HepG2 (cell line): Measurements from ENCODE around the gene OSBPL10. TPM values are rescaled to one million over a fixed set of nuclear protein-coding genes. Genes with fewer than 3 reads are reported as not detected.

Source experiments
- ATAC-seq: fragments of 200-7000 bp; cut with Tn5 transposase; 3 replicates; pipeline ENCODE4 v1.9.1; 2020; ENCODE audit warnings: mild to moderate bottlenecking, moderate library complexity
- BruUV-seq: library from RNA; stranded (reverse); fragments of 400-500 nt; replicated peaks from 2 replicates; lab custom pipeline; 2021; lab: Mats Ljungman, UMichigan
- CTCF ChIA-PET: fragments of 300-600 bp; formaldehyde crosslinking; extraction: SDS; loops from one replicate; lab custom pipeline; 2021; ENCODE audit warnings: low total read pairs, inconsistent platforms, low intra/inter-chr PET ratio; lab: Yijun Ruan, JAX
- POLR2A ChIA-PET: fragments of 350-600 bp; sonication (Branson Sonifier 250); formaldehyde crosslinking; loops from one replicate; lab custom pipeline; 2020; ENCODE audit warnings: antibody characterized with exemption, inconsistent platforms; lab: Yijun Ruan, JAX
- DNase-seq: peaks from one replicate; pipeline ENCODE4 v3.0.0-alpha.2; 2015; ENCODE audit warnings: low spot score
- FAIRE-seq: peaks from 3 replicates; lab custom pipeline; 2011; peaks lifted over from hg19 to GRCh38; lab: Jason Lieb, UNC
- H2AFZ ChIP-seq: one replicate; pipeline ENCODE4 v1.6.1; 2011; ENCODE audit warnings: low read length, inconsistent platforms
- H3K27ac ChIP-seq: fragments of 300-600 bp; 3 replicates; pipeline ENCODE4 v1.8.0; 2011; ENCODE audit warnings: mixed run types, mild to moderate bottlenecking, mixed read lengths, low read length, inconsistent platforms; ENCODE audit not compliant: insufficient read depth; ENCODE audit errors: extremely low read length
- H3K27me3 ChIP-seq, 2 experiments: fragments of 200-600 bp in 1 of 2; 2 replicates in 1 of 2; 3 replicates in 1 of 2; pipeline versions ENCODE4 v1.6.0 to v1.8.0; 2011; ENCODE audit warnings: low read length in 2 of 2, mild to moderate bottlenecking in 2 of 2, moderate library complexity in 2 of 2, inconsistent platforms in 1 of 2; ENCODE audit not compliant: insufficient read depth in 2 of 2, control insufficient read depth in 1 of 2
- H3K36me3 ChIP-seq, 2 experiments: fragments of 200-600 bp in 1 of 2; replicated peaks in 1 of 2; 2 replicates in 1 of 2; 3 replicates in 1 of 2; pipeline versions ENCODE4 v1.5.1 to v1.8.0; 2011; ENCODE audit warnings: low read length in 2 of 2, inconsistent platforms in 1 of 2; ENCODE audit not compliant: insufficient read depth in 2 of 2, control insufficient read depth in 1 of 2
- H3K4me1 ChIP-seq: 2 replicates; pipeline ENCODE4 v1.5.1; 2012; ENCODE audit warnings: low read length, inconsistent platforms; ENCODE audit not compliant: insufficient read depth
- H3K4me2 ChIP-seq: 2 replicates; pipeline ENCODE4 v1.6.0; 2011; ENCODE audit warnings: low read depth, low read length, inconsistent platforms
- H3K4me3 ChIP-seq, 3 experiments: fragments of 200-600 bp in 1 of 3; sonication (generic), shearing (Covaris generic) in 1 of 3; replicated peaks in 1 of 3; 2 replicates each; pipeline ENCODE4 v1.5.1; 2011 to 2016; ENCODE audit warnings: low read length in 3 of 3, inconsistent platforms in 2 of 3, low read depth in 2 of 3, mild to moderate bottlenecking in 2 of 3, control low read depth in 1 of 3, mixed read lengths in 1 of 3; ENCODE audit not compliant: insufficient read depth in 1 of 3
- H3K79me2 ChIP-seq: one replicate; pipeline ENCODE4 v1.6.1; 2011; ENCODE audit warnings: low read length, inconsistent platforms; ENCODE audit not compliant: insufficient read depth
- H3K9ac ChIP-seq: 2 replicates; pipeline ENCODE4 v1.6.0; 2011; ENCODE audit warnings: mild to moderate bottlenecking, low read depth, low read length, inconsistent platforms; ENCODE audit not compliant: insufficient read depth
- H3K9me3 ChIP-seq: 2 replicates; pipeline ENCODE4 v1.5.1; 2012; ENCODE audit warnings: mild to moderate bottlenecking, low read length
- H4K20me1 ChIP-seq: 2 replicates; pipeline ENCODE4 v1.6.0; 2011; ENCODE audit warnings: inconsistent platforms, mild to moderate bottlenecking, low read length, moderate library complexity; ENCODE audit not compliant: insufficient read depth
- AGO2 ChIP-seq: fragments of 200-400 bp; formaldehyde crosslinking; optimal IDR thresholded peaks from 2 replicates; pipeline ENCODE3; 2017; ENCODE audit warnings: mild to moderate bottlenecking, low read depth, low read length, moderate library complexity
- ATF7 ChIP-seq, 2 experiments: fragments of 450-650 bp in 1 of 2; sonication (generic) in 1 of 2; formaldehyde crosslinking in 1 of 2; IDR thresholded peaks; 2 replicates each; pipeline versions ENCODE4 v1.4.0 to v1.6.1; 2016 to 2020; ENCODE audit warnings: antibody characterized with exemption in 1 of 2, mild to moderate bottlenecking in 1 of 2, missing genetic modification reagents in 1 of 2
- ERF ChIP-seq: IDR thresholded peaks from 2 replicates; pipeline ENCODE4 v1.6.1; 2018; ENCODE audit warnings: missing biosample characterization, missing genetic modification reagents
- ETV5 ChIP-seq: IDR thresholded peaks from 2 replicates; pipeline ENCODE4 v1.6.1; 2018; ENCODE audit warnings: missing biosample characterization, missing genetic modification reagents, inconsistent platforms, borderline replicate concordance
- FIP1L1 ChIP-seq: fragments of 200-400 bp; formaldehyde crosslinking; IDR thresholded peaks from 2 replicates; pipeline ENCODE4 v1.6.1; 2018; ENCODE audit warnings: low read depth, mild to moderate bottlenecking, low read length, moderate library complexity, borderline replicate concordance; ENCODE audit not compliant: insufficient read depth
- HES4 ChIP-seq: sonication (generic); formaldehyde crosslinking; IDR thresholded peaks from 2 replicates; pipeline ENCODE4 v1.9.0; 2021; ENCODE audit warnings: mild to moderate bottlenecking, missing genetic modification reagents, borderline replicate concordance
- MAFF ChIP-seq: IDR thresholded peaks from 2 replicates; pipeline ENCODE4 v1.6.1; 2011; ENCODE audit warnings: low read depth, low read length, improper control_type of control experiment
- TRIM24 ChIP-seq: sonication (generic); formaldehyde crosslinking; IDR thresholded peaks from 2 replicates; pipeline ENCODE4 v1.8.0; 2022; ENCODE audit warnings: mild to moderate bottlenecking, missing genetic modification reagents
- ZBTB3 ChIP-seq: sonication (generic); formaldehyde crosslinking; IDR thresholded peaks from 2 replicates; pipeline ENCODE4 v1.4.0; 2020; ENCODE audit warnings: low read depth, mild to moderate bottlenecking, moderate library complexity, missing genetic modification reagents, borderline replicate concordance
- ZC3H4 ChIP-seq: sonication (generic); formaldehyde crosslinking; IDR thresholded peaks from 2 replicates; pipeline ENCODE4 v1.4.0; 2020; ENCODE audit warnings: missing genetic modification reagents, borderline replicate concordance
- ZNF256 ChIP-seq: sonication (generic); formaldehyde crosslinking; conservative IDR thresholded peaks from 2 replicates; pipeline ENCODE4 v1.4.0; 2020; ENCODE audit warnings: missing genetic modification reagents
- ZNF335 ChIP-seq: sonication (generic); formaldehyde crosslinking; IDR thresholded peaks from 2 replicates; pipeline ENCODE4 v1.4.0; 2020; ENCODE audit warnings: missing genetic modification reagents
- ZNF343 ChIP-seq: sonication (generic); formaldehyde crosslinking; IDR thresholded peaks from 2 replicates; pipeline ENCODE4 v1.4.0; 2020; ENCODE audit warnings: mild to moderate bottlenecking, missing genetic modification reagents
- ZNF367 ChIP-seq: sonication (generic); formaldehyde crosslinking; IDR thresholded peaks from 2 replicates; pipeline ENCODE4 v1.4.0; 2020; ENCODE audit warnings: missing genetic modification reagents, borderline replicate concordance
- ZNF530 ChIP-seq: sonication (generic); formaldehyde crosslinking; IDR thresholded peaks from 2 replicates; pipeline ENCODE4 v1.5.0; 2020; ENCODE audit warnings: low read depth, mild to moderate bottlenecking, missing genetic modification reagents
- ZNF556 ChIP-seq: sonication (generic); formaldehyde crosslinking; IDR thresholded peaks from 2 replicates; pipeline ENCODE4 v1.4.0; 2020; ENCODE audit warnings: mild to moderate bottlenecking, missing genetic modification reagents, borderline replicate concordance
- ZNF776 ChIP-seq: sonication (generic); formaldehyde crosslinking; IDR thresholded peaks from 2 replicates; pipeline ENCODE4 v1.4.0; 2020; ENCODE audit warnings: mild to moderate bottlenecking, missing genetic modification reagents
- ZNF800 ChIP-seq: sonication (generic); formaldehyde crosslinking; IDR thresholded peaks from 2 replicates; pipeline ENCODE4 v1.4.0; 2020; ENCODE audit warnings: missing genetic modification reagents
- WGBS: methylation state at CpG from one replicate; pipeline ENCODE4 v1.1.6; 2017; ENCODE audit warnings: low lambda C conversion rate; 5-methylcytosine and 5-hydroxymethylcytosine counted together
- in situ Hi-C: cut with HindIII; loops from 2 replicates; pipeline ENCODE4 v1.10.0; 2017; ENCODE audit warnings: low pct_unique_long_range_greater_than_20kb; ENCODE audit not compliant: extremely low pct_ligation_motif_present
- intact Hi-C: fragments of 100-400 bp; cut with micrococcal nuclease; formaldehyde crosslinking; loops from one replicate; pipeline ENCODE4 v1.10.0; 2022; ENCODE audit not compliant: unreplicated experiment
- polyA plus RNA-seq, 8 experiments: library from polyadenylated mRNA; depleted of rRNA in 3 of 8; stranded (reverse) in 7 of 8; unstranded in 1 of 8; fragments of >200 nt; fragmentation: Illumina TruSeq in 4 of 8; extraction: Trizol in 4 of 8; gene quantifications; 2 replicates each; pipeline versions ENCODE4 v1.2.1 to v1.2.3, GENCODE V29; 2011 to 2016; ENCODE audit warnings: low read depth in 4 of 8, missing spikeins in 1 of 8, mixed read lengths in 1 of 8; ENCODE audit not compliant: insufficient read depth in 1 of 8
- total RNA-seq, 5 experiments: library from RNA; depleted of rRNA; stranded (reverse); fragments of >200 nt; fragmentation: Illumina TruSeq; extraction: Trizol; gene quantifications; 2 replicates each; pipeline ENCODE4 v1.2.3, GENCODE V29; 2016; ENCODE audit warnings: low read depth in 1 of 5
- TF ChIP-seq, protein P1 (sequence below), 2 experiments: sonication (generic) in 1 of 2; formaldehyde crosslinking in 1 of 2; IDR thresholded peaks; 2 replicates each; pipeline versions ENCODE4 v1.5.1 to v1.6.1; 2011 to 2020; ENCODE audit warnings: borderline replicate concordance in 1 of 2, low read depth in 1 of 2, low read length in 1 of 2, mild to moderate bottlenecking in 1 of 2, missing genetic modification reagents in 1 of 2, moderate library complexity in 1 of 2
- TF ChIP-seq, protein P2 (sequence below): sonication (generic); formaldehyde crosslinking; IDR thresholded peaks from 2 replicates; pipeline ENCODE4 v1.5.0; 2020; ENCODE audit warnings: missing genetic modification reagents

OSBPL10 gene
- total and polyA plus RNA-seq, 2 of the 13 experiments (the other 11 are each of a cell fraction or from before 2014, with no cell fraction given): 10.3 to 28.6 TPM

DNA sequence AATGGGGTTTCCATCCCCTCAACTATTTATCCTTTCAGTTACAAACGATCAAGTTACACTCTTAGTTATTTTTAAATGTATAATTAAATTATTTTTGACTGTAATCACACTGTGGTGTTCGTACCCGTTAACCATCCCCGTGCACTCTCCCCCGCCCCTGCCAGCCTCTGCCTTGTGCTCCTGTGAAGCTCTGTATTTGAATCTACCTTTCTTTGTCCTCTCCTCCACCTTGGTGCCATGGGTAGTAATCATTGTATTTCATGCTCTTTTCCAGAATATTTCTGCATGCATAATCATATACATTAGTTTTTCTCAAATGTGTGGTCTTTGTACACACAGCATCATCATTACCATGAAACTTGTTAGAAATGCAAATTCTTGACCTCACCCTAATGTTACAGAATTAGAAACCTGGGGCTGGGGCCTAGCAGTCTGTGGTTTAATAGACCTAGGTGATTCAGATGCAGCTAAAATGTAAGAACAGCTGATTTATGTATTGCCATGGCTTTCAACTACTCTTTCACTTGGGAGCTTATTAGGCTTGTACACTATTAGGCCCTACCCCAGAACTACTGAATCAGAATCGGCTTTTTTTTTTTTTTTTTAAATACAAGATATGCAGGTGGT, 356.9 kb downstream of the OSBPL10 start:
- no peaks in the 10 kb centered on the region for H3K79me2 ChIP-seq
- ATAC-seq: no peak
- TF ChIP-seq FIP1L1 (no peak), ZC3H4 (CRISPR knock-in tag) (no peak), ERF (CRISPR knock-in tag) (no peak), ZNF776 (CRISPR knock-in tag) (no peak), ZBTB3 (CRISPR knock-in tag) (no peak), ZNF530 (CRISPR knock-in tag) (no peak), ATF7 (IDR thresholded peaks at IDR 0.05) (no peak), ATF7 (CRISPR knock-in tag; IDR thresholded peaks at IDR 0.05) (no peak), ZNF800 (CRISPR knock-in tag) (no peak), HES4 (CRISPR knock-in tag) (no peak), ZNF343 (CRISPR knock-in tag) (no peak), AGO2 (no peak), TRIM24 (CRISPR knock-in tag) (no peak), MAFF (no peak), ZNF335 (CRISPR knock-in tag) (no peak), ETV5 (CRISPR knock-in tag) (no peak), ZNF556 (CRISPR knock-in tag) (no peak), ZNF367 (CRISPR knock-in tag) (no peak), ZNF256 (CRISPR knock-in tag) (no peak)
- TF ChIP-seq, protein P1, sequence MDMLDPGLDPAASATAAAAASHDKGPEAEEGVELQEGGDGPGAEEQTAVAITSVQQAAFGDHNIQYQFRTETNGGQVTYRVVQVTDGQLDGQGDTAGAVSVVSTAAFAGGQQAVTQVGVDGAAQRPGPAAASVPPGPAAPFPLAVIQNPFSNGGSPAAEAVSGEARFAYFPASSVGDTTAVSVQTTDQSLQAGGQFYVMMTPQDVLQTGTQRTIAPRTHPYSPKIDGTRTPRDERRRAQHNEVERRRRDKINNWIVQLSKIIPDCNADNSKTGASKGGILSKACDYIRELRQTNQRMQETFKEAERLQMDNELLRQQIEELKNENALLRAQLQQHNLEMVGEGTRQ (IDR thresholded peaks at IDR 0.05; ENCODE audit: low read depth, low read length): no peak
- TF ChIP-seq, protein P1 (CRISPR knock-in tag; IDR thresholded peaks at IDR 0.05; ENCODE audit: borderline replicate concordance): no peak
- TF ChIP-seq, protein P2, sequence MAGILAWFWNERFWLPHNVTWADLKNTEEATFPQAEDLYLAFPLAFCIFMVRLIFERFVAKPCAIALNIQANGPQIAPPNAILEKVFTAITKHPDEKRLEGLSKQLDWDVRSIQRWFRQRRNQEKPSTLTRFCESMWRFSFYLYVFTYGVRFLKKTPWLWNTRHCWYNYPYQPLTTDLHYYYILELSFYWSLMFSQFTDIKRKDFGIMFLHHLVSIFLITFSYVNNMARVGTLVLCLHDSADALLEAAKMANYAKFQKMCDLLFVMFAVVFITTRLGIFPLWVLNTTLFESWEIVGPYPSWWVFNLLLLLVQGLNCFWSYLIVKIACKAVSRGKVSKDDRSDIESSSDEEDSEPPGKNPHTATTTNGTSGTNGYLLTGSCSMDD (CRISPR knock-in tag): no peak
- TF ChIP-seq, all 625 proteins: peak for 0
- POLR2A ChIA-PET: no interaction called here
- Histone ChIP-seq H2AFZ (no peak overlapping the region), H3K9me3 (no peaks in the 10 kb centered on the region), H4K20me1 (no peaks in the 10 kb centered on the region), H3K4me2 (no peak overlapping the region), H3K36me3 (peaks cover 9 to 50% of the 10 kb centered on the region in 2 experiments), H3K9ac (no peak overlapping the region), H3K4me1 (no peaks in the 10 kb centered on the region), H3K4me3 (no peak overlapping the region), H3K27ac (no peak overlapping the region), H3K27me3 (no peaks in the 10 kb centered on the region)
- CTCF ChIA-PET: no interaction called here
- DNase-seq (no peak), FAIRE-seq (no peak)
- intact Hi-C loops (no loop called here), in situ Hi-C loops (no loop called here)
- 99% methylated on average over 6 of the region's 6 CpGs for WGBS
- BruUV-seq: no TSS peak
